Liver (tissue), 9 donors: ENCODE results near the gene PRKN. TPM values are rescaled to one million over a fixed set of nuclear protein-coding genes. Genes with fewer than 3 reads are reported as not detected.

Experiments
- DNase-seq: peaks from one replicate; pipeline ENCODE4 v3.0.0-alpha.2; 2017; ENCODE audit warnings: low spot score
- H3K27ac ChIP-seq, 2 donors: one replicate each; pipeline ENCODE4 v1.7.0; 2013; ENCODE audit warnings: inconsistent platforms in 2 of 2, low read length in 2 of 2, control low read depth in 1 of 2, low read depth in 1 of 2, mild to moderate bottlenecking in 1 of 2
- H3K27me3 ChIP-seq, 4 donors: one replicate each; pipeline versions ENCODE4 v1.6.1 to v1.7.0; 2013; ENCODE audit warnings: low read length in 3 of 4, inconsistent platforms in 1 of 4, mild to moderate bottlenecking in 1 of 4, moderate library complexity in 1 of 4; ENCODE audit not compliant: control insufficient read depth in 4 of 4, insufficient read depth in 4 of 4
- H3K36me3 ChIP-seq, 4 donors: one replicate each; pipeline versions ENCODE4 v1.6.1 to v1.7.0; 2013; ENCODE audit warnings: low read length in 3 of 4, mild to moderate bottlenecking in 3 of 4, low read depth in 1 of 4, moderate library complexity in 1 of 4; ENCODE audit not compliant: control insufficient read depth in 4 of 4, insufficient read depth in 3 of 4
- H3K4me1 ChIP-seq, 4 donors: one replicate each; pipeline versions ENCODE4 v1.6.1 to v1.7.0; 2013; ENCODE audit warnings: low read length in 3 of 4, mild to moderate bottlenecking in 3 of 4, moderate library complexity in 1 of 4; ENCODE audit not compliant: control insufficient read depth in 4 of 4, insufficient read depth in 4 of 4
- H3K4me3 ChIP-seq, 3 donors: one replicate each; pipeline versions ENCODE4 v1.6.1 to v1.7.0; 2013; ENCODE audit warnings: low read length in 3 of 3, control low read depth in 1 of 3, low read depth in 1 of 3, mild to moderate bottlenecking in 1 of 3
- H3K9ac ChIP-seq, 2 donors: one replicate each; pipeline ENCODE4 v1.7.0; 2013; ENCODE audit warnings: low read length in 2 of 2, mild to moderate bottlenecking in 2 of 2, moderate library complexity in 2 of 2, control low read depth in 1 of 2, low read depth in 1 of 2
- H3K9me3 ChIP-seq, 4 donors: one replicate each; pipeline versions ENCODE4 v1.6.1 to v1.7.0; 2013; ENCODE audit warnings: low read length in 3 of 4; ENCODE audit not compliant: control insufficient read depth in 4 of 4
- ATF3 ChIP-seq: IDR thresholded peaks from 2 replicates; pipeline ENCODE4 v1.6.1; 2016; ENCODE audit warnings: antibody characterized with exemption
- EGR1 ChIP-seq, 2 donors: IDR thresholded peaks; 2 replicates each; pipeline ENCODE4 v1.6.1; 2016 to 2018; ENCODE audit warnings: antibody characterized with exemption in 2 of 2, low read depth in 2 of 2
- FOXA1 ChIP-seq: IDR thresholded peaks from 2 replicates; pipeline ENCODE4 v1.6.1; 2016; ENCODE audit warnings: antibody characterized with exemption
- GABPA ChIP-seq, 2 donors: IDR thresholded peaks in 1 of 2; conservative IDR thresholded peaks in 1 of 2; 2 replicates each; pipeline ENCODE4 v1.6.1; 2016; ENCODE audit warnings: antibody characterized with exemption in 2 of 2, mild to moderate bottlenecking in 1 of 2, moderate library complexity in 1 of 2
- HNF4A ChIP-seq, 2 donors: conservative IDR thresholded peaks; 2 replicates each; pipeline ENCODE4 v1.6.1; 2016; ENCODE audit warnings: antibody characterized with exemption in 2 of 2, mild to moderate bottlenecking in 2 of 2
- HNF4G ChIP-seq: IDR thresholded peaks from 2 replicates; pipeline ENCODE4 v1.6.1; 2016; ENCODE audit warnings: antibody characterized with exemption
- JUND ChIP-seq, 2 donors: IDR thresholded peaks; 2 replicates each; pipeline ENCODE4 v1.6.1; 2016; ENCODE audit warnings: antibody characterized with exemption in 2 of 2
- MAX ChIP-seq: IDR thresholded peaks from 2 replicates; pipeline ENCODE4 v1.6.1; 2016; ENCODE audit warnings: antibody characterized with exemption
- NR2F2 ChIP-seq: IDR thresholded peaks from 2 replicates; pipeline ENCODE4 v1.6.1; 2016; ENCODE audit warnings: antibody characterized with exemption
- RAD21 ChIP-seq, 2 donors: IDR thresholded peaks; 2 replicates each; pipeline ENCODE4 v1.6.1; 2016; ENCODE audit warnings: antibody characterized with exemption in 2 of 2, mild to moderate bottlenecking in 2 of 2
- REST ChIP-seq: IDR thresholded peaks from 2 replicates; pipeline ENCODE4 v1.6.1; 2016; ENCODE audit warnings: antibody characterized with exemption, mild to moderate bottlenecking
- RXRA ChIP-seq, 2 donors: IDR thresholded peaks; 2 replicates each; pipeline ENCODE4 v1.6.1; 2017 to 2018; ENCODE audit warnings: antibody characterized with exemption in 2 of 2, mild to moderate bottlenecking in 1 of 2
- SP1 ChIP-seq: IDR thresholded peaks from 2 replicates; pipeline ENCODE4 v1.6.1; 2018; ENCODE audit warnings: antibody characterized with exemption, mild to moderate bottlenecking
- TAF1 ChIP-seq: conservative IDR thresholded peaks from 2 replicates; pipeline ENCODE4 v1.6.1; 2016; ENCODE audit warnings: antibody characterized with exemption, mild to moderate bottlenecking
- YY1 ChIP-seq: IDR thresholded peaks from 2 replicates; pipeline ENCODE4 v1.6.1; 2016; ENCODE audit warnings: antibody characterized with exemption, mild to moderate bottlenecking
- ZBTB33 ChIP-seq: IDR thresholded peaks from 2 replicates; pipeline ENCODE4 v1.6.1; 2016; ENCODE audit warnings: antibody characterized with exemption
- WGBS: extraction: QIAGEN DNeasy Blood & Tissue Kit; methylation state at CpG from one replicate; pipeline ENCODE4 v1.1.7; 2013; 5-methylcytosine and 5-hydroxymethylcytosine counted together
- polyA plus RNA-seq, 2 donors: library from polyadenylated mRNA; stranded (reverse) in 1 of 2; unstranded in 1 of 2; fragments of 200-250 nt in 1 of 2; fragments of >200 nt in 1 of 2; fragmentation: Nextera tagmentation in 1 of 2; extraction: Ambion mirVana in 1 of 2; gene quantifications; one replicate each; pipeline versions ENCODE4 v1.2.1 to v1.2.3, GENCODE V29; 2013 to 2015
- total RNA-seq, 2 donors: library from RNA; depleted of rRNA; stranded (reverse); fragments of >200 nt; gene quantifications; one replicate each; pipeline ENCODE4 v1.2.3, GENCODE V29; 2014
- donor health status: healthy.
- donor health status: healthy.
- donor health status: healthy.
- donor health status: healthy.
- donor health status: healthy.

The PRKN gene
- total and polyA plus RNA-seq, 4 donors: 0.47 to 4.1 (median 3.2) TPM

- Histone ChIP-seq H3K27ac (no peak overlapping the region), H3K9ac (no peak overlapping the region), H3K4me1 (peaks cover 0 to 3% (median 0%) of the 10 kb centered on the region in 4 donors), H3K36me3 (no peaks in the 10 kb centered on the region), H3K9me3 (no peaks in the 10 kb centered on the region), H3K27me3 (no peaks in the 10 kb centered on the region), H3K4me3 (no peak overlapping the region)
- 95% methylated on average over 3 of the region's 3 CpGs for WGBS
- TF ChIP-seq GABPA (IDR thresholded peaks at IDR 0.05 in 1 of 2, conservative IDR thresholded peaks at IDR 0.05 in 1 of 2) (no peak), RXRA (IDR thresholded peaks at IDR 0.05) (no peak), FOXA1 (no peak), EGR1 (IDR thresholded peaks at IDR 0.05; ENCODE audit: low read depth in 2 of 2) (no peak)
- DNase-seq: no peak
Measured at GRCh38 chr6:161437851-161438250, 1289.7 kb downstream of the PRKN start.

- H3K9me3 ChIP-seq: no peaks in the 10 kb centered on the region
- 90% methylated on average over 7 of the region's 7 CpGs for WGBS
- H3K36me3 ChIP-seq: no peaks in the 10 kb centered on the region
- H3K27me3 ChIP-seq: no peaks in the 10 kb centered on the region
- no peak overlapping the region for H3K9ac ChIP-seq
- no peak overlapping the region for H3K27ac ChIP-seq
- H3K4me1 ChIP-seq: peaks cover 0 to 3% (median 0%) of the 10 kb centered on the region in 4 donors
- DNase-seq: no peak
- TF ChIP-seq REST: no peak
- TF ChIP-seq TAF1: no peak
- no peak for TF ChIP-seq YY1
- TF ChIP-seq HNF4G: no peak
- TF ChIP-seq RAD21 (IDR thresholded peaks at IDR 0.05): no peak
- no peak for TF ChIP-seq ZBTB33
- no peak for TF ChIP-seq JUND (IDR thresholded peaks at IDR 0.05)
- no peak for TF ChIP-seq MAX
- no peak for TF ChIP-seq GABPA (IDR thresholded peaks at IDR 0.05 in 1 of 2, conservative IDR thresholded peaks at IDR 0.05 in 1 of 2)
- no peak for TF ChIP-seq NR2F2
- TF ChIP-seq HNF4A (conservative IDR thresholded peaks at IDR 0.05): no peak
- no peak for TF ChIP-seq SP1
- TF ChIP-seq ATF3: no peak
- TF ChIP-seq RXRA (IDR thresholded peaks at IDR 0.05): no peak
- H3K4me3 ChIP-seq: no peak overlapping the region
Measured at GRCh38 chr6:161436106-161436876, 1291.3 kb downstream of the PRKN start.
